HCT116 (cell line): Measurements from ENCODE around the gene MRPL36. TPM values are rescaled to one million over a fixed set of nuclear protein-coding genes. Genes with fewer than 3 reads are reported as not detected.

ENCODE experiments used
- ATAC-seq: fragments of 200-7000 bp; cut with Tn5 transposase; 2 replicates; pipeline ENCODE4 v1.9.1; 2020; ENCODE audit warnings: mild to moderate bottlenecking, moderate library complexity
- BruUV-seq: library from RNA; stranded (reverse); fragments of 400-500 nt; replicated peaks from 2 replicates; lab custom pipeline; 2021; lab: Mats Ljungman, UMichigan
- CTCF ChIA-PET: fragments of 300-600 bp; sonication (Branson Sonifier 250); formaldehyde crosslinking; loops from one replicate; lab custom pipeline; 2021; ENCODE audit warnings: antibody characterized with exemption; lab: Charles Lee
- POLR2A ChIA-PET: fragments of 300-600, 350-600 bp; sonication (Branson Sonifier 250); formaldehyde crosslinking; loops from one replicate; lab custom pipeline; 2021; ENCODE audit warnings: antibody characterized with exemption; lab: Charles Lee
- RAD21 ChIA-PET, 2 experiments: fragments of 300-600 bp; sonication (Branson Sonifier 250); formaldehyde crosslinking; loops; one replicate each; lab custom pipeline; 2023; ENCODE audit warnings: low total read pairs in 2 of 2; ENCODE audit not compliant: uncharacterized antibody in 2 of 2, unreplicated experiment in 2 of 2, low non-redundant PET in 1 of 2; lab: Charles Lee
- DNase-seq: peaks from one replicate; pipeline ENCODE4 v3.0.0-alpha.2; 2010; ENCODE audit warnings: low read depth, low spot score
- H2AFZ ChIP-seq: fragments of 200-600 bp; shearing (Covaris generic), sonication (generic); 2 replicates; pipeline ENCODE4 v1.6.1; 2017; ENCODE audit warnings: low read depth, mixed run types, mixed read lengths, antibody characterized with exemption, low read length; ENCODE audit not compliant: poor library complexity, severe bottlenecking
- H3K27ac ChIP-seq: 2 replicates; pipeline ENCODE4 v1.5.1; 2012; ENCODE audit warnings: low read depth, low read length
- H3K27me3 ChIP-seq: fragments of 200-600 bp; sonication (generic); 2 replicates; pipeline ENCODE4 v1.6.1; 2016; ENCODE audit warnings: mixed run types, low read length, mixed read lengths; ENCODE audit not compliant: insufficient read depth
- H3K36me3 ChIP-seq, 2 experiments: fragments of 200-500 bp in 1 of 2; fragments of 200-600 bp in 1 of 2; sonication (Bioruptor generic) in 1 of 2; sonication (generic) in 1 of 2; 2 replicates each; pipeline versions ENCODE4 v1.5.1 to v1.6.1; 2014 to 2016; ENCODE audit warnings: low read length in 2 of 2, inconsistent platforms in 1 of 2, mixed read lengths in 1 of 2, mixed run types in 1 of 2; ENCODE audit not compliant: insufficient read depth in 2 of 2, control insufficient read depth in 1 of 2
- H3K4me1 ChIP-seq, 2 experiments: fragments of 200-600 bp in 1 of 2; sonication (generic) in 1 of 2; 2 replicates each; pipeline versions ENCODE4 v1.5.1 to v1.6.1; 2012 to 2017; ENCODE audit warnings: low read length in 2 of 2, inconsistent platforms in 1 of 2, mild to moderate bottlenecking in 1 of 2, mixed read lengths in 1 of 2, mixed run types in 1 of 2, moderate library complexity in 1 of 2; ENCODE audit not compliant: insufficient read depth in 2 of 2, control insufficient read depth in 1 of 2
- H3K4me2 ChIP-seq: fragments of 200-600 bp; sonication (generic); 2 replicates; pipeline ENCODE4 v1.6.1; 2017; ENCODE audit warnings: mixed run types, low read length, mixed read lengths
- H3K4me3 ChIP-seq, 2 experiments: fragments of 200-600 bp in 1 of 2; sonication (generic) in 1 of 2; replicated peaks in 1 of 2; 2 replicates each; pipeline ENCODE4 v1.5.1; 2011 to 2016; ENCODE audit warnings: low read length in 2 of 2, control low read depth in 1 of 2, low read depth in 1 of 2, mild to moderate bottlenecking in 1 of 2, mixed read lengths in 1 of 2, mixed run types in 1 of 2
- H3K79me2 ChIP-seq: fragments of 200-600 bp; sonication (generic); 2 replicates; pipeline ENCODE4 v1.6.1; 2017; ENCODE audit warnings: mild to moderate bottlenecking, mixed run types, low read length, moderate library complexity, mixed read lengths; ENCODE audit not compliant: insufficient read depth
- H3K9ac ChIP-seq: fragments of 200-600 bp; sonication (generic); 2 replicates; pipeline ENCODE4 v1.6.1; 2016; ENCODE audit warnings: low read length, mixed read lengths
- H3K9me2 ChIP-seq: fragments of 200-600 bp; sonication (generic), shearing (Covaris generic); 2 replicates; pipeline ENCODE4 v1.6.1; 2017; ENCODE audit warnings: mixed run types, mild to moderate bottlenecking, moderate library complexity; ENCODE audit not compliant: insufficient read depth
- H3K9me3 ChIP-seq, 2 experiments: fragments of 200-500 bp in 1 of 2; fragments of 200-600 bp in 1 of 2; sonication (Bioruptor generic) in 1 of 2; sonication (generic) in 1 of 2; 2 replicates each; pipeline ENCODE4 v1.6.1; 2014 to 2017; ENCODE audit warnings: low read length in 2 of 2, mixed read lengths in 2 of 2, inconsistent platforms in 1 of 2, low read depth in 1 of 2, mild to moderate bottlenecking in 1 of 2, mixed run types in 1 of 2, moderate library complexity in 1 of 2; ENCODE audit not compliant: control insufficient read depth in 1 of 2, insufficient read depth in 1 of 2
- H4K20me1 ChIP-seq: fragments of 200-600 bp; sonication (generic), shearing (Covaris generic); 2 replicates; pipeline ENCODE4 v1.6.1; 2017; ENCODE audit warnings: mixed run types, mild to moderate bottlenecking, moderate library complexity; ENCODE audit not compliant: insufficient read depth
- CBX3 ChIP-seq: IDR thresholded peaks from 2 replicates; pipeline ENCODE4 v1.6.1; 2012; ENCODE audit warnings: low read depth
- ELF1 ChIP-seq: IDR thresholded peaks from 2 replicates; pipeline ENCODE4 v1.6.1; 2012; ENCODE audit warnings: low read depth, borderline replicate concordance
- EZH2 ChIP-seq: fragments of 200-600 bp; sonication (generic); IDR thresholded peaks from 2 replicates; pipeline ENCODE4 v1.6.1; 2017; ENCODE audit warnings: antibody characterized with exemption, mixed run types
- FOSL1 ChIP-seq: IDR thresholded peaks from 2 replicates; pipeline ENCODE4 v1.6.1; 2012; ENCODE audit warnings: low read depth
- MAX ChIP-seq: IDR thresholded peaks from 2 replicates; pipeline ENCODE4 v1.6.1; 2012
- RAD21 ChIP-seq: IDR thresholded peaks from 2 replicates; pipeline ENCODE4 v1.6.1; 2012; ENCODE audit warnings: low read depth, mild to moderate bottlenecking
- REST ChIP-seq: IDR thresholded peaks from 2 replicates; pipeline ENCODE4 v1.6.1; 2012; ENCODE audit warnings: low read depth
- SP1 ChIP-seq: IDR thresholded peaks from 2 replicates; pipeline ENCODE4 v1.6.1; 2012; ENCODE audit warnings: low read depth
- YY1 ChIP-seq: IDR thresholded peaks from 2 replicates; pipeline ENCODE4 v1.6.1; 2011; ENCODE audit warnings: low read length, low read depth, moderate library complexity, mild to moderate bottlenecking; ENCODE audit not compliant: insufficient replicate concordance; ENCODE audit errors: extremely low read depth
- ZFX ChIP-seq: fragments of 450-650 bp; IDR thresholded peaks from 2 replicates; pipeline ENCODE4 v1.6.1; 2017
- ZNF274 ChIP-seq: fragments of 200-500 bp; sonication (Bioruptor generic); IDR thresholded peaks from 2 replicates; pipeline ENCODE4 v1.6.1; 2014; ENCODE audit warnings: mild to moderate bottlenecking, low read depth, low read length, inconsistent platforms
- intact Hi-C: fragments of 100-400 bp; cut with micrococcal nuclease; formaldehyde crosslinking; loops from 2 replicates; pipeline ENCODE4 v1.10.0; 2022
- total RNA-seq: library from RNA; stranded (reverse); gene quantifications from one replicate; pipeline ENCODE4 v1.2.1, GENCODE V29; 2021; ENCODE audit not compliant: unreplicated experiment

The MRPL36 gene
- total RNA-seq, 1 experiment from 2014 or later: 71.9 TPM

- RAD21 ChIA-PET: no interaction called here
- no peaks in the 10 kb centered on the region for H3K9me3 ChIP-seq
- ATAC-seq: no peak
- no peaks in the 10 kb centered on the region for H3K79me2 ChIP-seq
- H3K27ac ChIP-seq: no peak overlapping the region
- H3K27me3 ChIP-seq: no peaks in the 10 kb centered on the region
- no TSS peak for BruUV-seq
- H4K20me1 ChIP-seq: no peaks in the 10 kb centered on the region
- intact Hi-C loops: no loop called here
- no peak for TF ChIP-seq YY1
- TF ChIP-seq REST: no peak
- TF ChIP-seq CBX3: no peak
- no peak for TF ChIP-seq ZNF274
- CTCF ChIA-PET: no interaction called here
- no peak overlapping the region for H2AFZ ChIP-seq
- H3K4me1 ChIP-seq: peaks cover 0 to 10% of the 10 kb centered on the region in 2 experiments; a peak in 2 of 4 replicates
- no peak overlapping the region for H3K9ac ChIP-seq
- POLR2A ChIA-PET: no interaction called here
- H3K9me2 ChIP-seq: no peaks in the 10 kb centered on the region
- no peaks in the 10 kb centered on the region for H3K36me3 ChIP-seq
- no peak overlapping the region for H3K4me3 ChIP-seq
- DNase-seq: no peak
- no peak overlapping the region for H3K4me2 ChIP-seq
Observed at GRCh38 chr5:1781107-1781506, 18.5 kb downstream of the MRPL36 start.

GRCh38 chr5:1780614-1780930 is 19.1 kb downstream of the MRPL36 start:
- H3K4me2 ChIP-seq: no peak overlapping the region
- DNase-seq (no peak), ATAC-seq (no peak)
- H2AFZ ChIP-seq: no peak overlapping the region
- ChIA-PET RAD21 (no interaction called here), POLR2A (no interaction called here), CTCF (no interaction called here)
- intact Hi-C loops: no loop called here
- no peak overlapping the region for H3K4me3 ChIP-seq
- no peaks in the 10 kb centered on the region for H3K79me2 ChIP-seq
- H3K27me3 ChIP-seq: no peaks in the 10 kb centered on the region
- no peaks in the 10 kb centered on the region for H3K9me3 ChIP-seq
- H3K36me3 ChIP-seq: no peaks in the 10 kb centered on the region
- H3K9me2 ChIP-seq: no peaks in the 10 kb centered on the region
- H4K20me1 ChIP-seq: no peaks in the 10 kb centered on the region
- no peak overlapping the region for H3K27ac ChIP-seq
- peaks cover 0 to 10% of the 10 kb centered on the region in 2 experiments; a peak in 2 of 4 replicates for H3K4me1 ChIP-seq
- H3K9ac ChIP-seq: no peak overlapping the region
- no TSS peak for BruUV-seq
- TF ChIP-seq FOSL1 (no peak), MAX (no peak), ZNF274 (no peak), EZH2 (no peak), ELF1 (no peak), RAD21 (no peak), ZFX (no peak), YY1 (no peak), SP1 (no peak), REST (no peak), CBX3 (no peak)
